ENCODE measurements around the gene ENC1. TPM values are rescaled to one million over a fixed set of nuclear protein-coding genes. Genes with fewer than 3 reads are reported as not detected.

ENC1 gene
- polyA plus RNA-seq, 3 donors, result 59.3 to 89.1 (median 78.2) TPM

DNA sequence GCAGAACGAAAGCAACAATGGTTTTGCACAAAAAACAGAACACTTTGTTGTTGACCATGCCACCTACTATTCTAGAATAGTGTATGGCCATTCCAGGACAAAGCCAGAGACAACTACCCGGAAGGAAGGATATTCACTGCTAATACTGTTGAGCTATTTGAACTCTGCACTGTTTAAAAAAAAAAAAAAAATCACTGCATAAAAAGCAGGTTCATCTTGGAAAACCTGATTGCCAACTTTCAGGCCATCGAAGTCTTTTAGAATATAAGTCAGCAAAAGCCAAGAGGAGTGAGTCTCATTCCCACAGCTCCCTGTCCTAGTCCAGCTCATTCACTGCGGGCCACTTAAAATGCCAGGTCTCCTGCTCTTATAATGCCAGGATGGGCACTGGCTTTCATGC lies 4.0 kb downstream of the ENC1 start:
- no peak for DNase-seq

- DNase-seq, result no peak
Observed at GRCh38 chr5:74636149-74636548, 4.4 kb downstream of the ENC1 start.

DNA sequence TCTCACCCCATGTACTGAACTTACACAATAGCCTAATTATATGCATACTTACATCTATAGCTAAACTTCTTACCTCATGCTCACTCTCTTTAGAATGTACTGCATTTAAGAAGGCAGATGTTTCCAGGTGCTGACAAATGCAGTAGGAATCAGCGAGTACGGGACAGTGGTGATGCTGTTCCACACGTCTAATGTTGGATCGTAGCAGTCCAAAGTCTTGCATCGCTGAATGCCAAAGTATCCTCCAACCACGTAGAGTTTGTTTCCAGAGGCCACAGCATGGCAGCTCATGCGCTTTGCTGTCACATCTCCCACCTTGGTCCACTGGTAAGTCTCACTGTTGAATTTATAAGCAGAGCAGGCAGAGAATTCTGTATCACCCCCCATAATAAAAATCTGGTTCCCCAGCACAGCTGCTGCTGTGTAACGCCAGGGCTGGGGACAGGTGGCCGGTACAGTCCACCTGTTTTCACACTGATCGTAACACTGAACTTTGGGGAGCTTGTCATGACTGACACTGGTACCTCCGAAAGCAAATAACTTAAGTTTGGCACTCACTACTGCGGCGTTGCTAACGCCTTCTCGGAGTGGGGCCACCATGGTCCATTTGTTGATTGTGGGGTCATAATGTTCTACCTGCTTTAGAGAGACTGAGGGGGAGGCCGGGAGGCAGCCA lies 5.8 kb downstream of the ENC1 start:
- DNase-seq, result no peak

DNA sequence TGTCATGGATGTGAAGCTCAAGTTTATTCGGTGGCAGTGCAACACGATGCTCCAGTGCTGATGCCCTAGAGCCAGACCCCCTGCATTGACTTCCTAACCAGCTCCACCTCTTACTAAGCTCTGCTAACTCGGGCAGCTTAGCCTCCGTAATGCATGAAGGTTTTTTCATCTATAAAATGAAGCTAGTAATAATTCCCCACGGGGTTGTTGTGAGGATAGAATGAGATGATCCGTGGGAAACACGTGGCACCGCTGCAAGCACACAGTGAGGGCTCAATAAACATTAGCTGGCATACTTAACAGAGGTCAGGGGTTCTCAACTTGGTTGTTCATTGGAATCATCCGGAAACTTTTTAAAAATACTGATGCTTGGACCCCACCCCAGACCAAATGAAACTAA lies 6.8 kb downstream of the ENC1 start:
- DNase-seq, result no peak

DNA sequence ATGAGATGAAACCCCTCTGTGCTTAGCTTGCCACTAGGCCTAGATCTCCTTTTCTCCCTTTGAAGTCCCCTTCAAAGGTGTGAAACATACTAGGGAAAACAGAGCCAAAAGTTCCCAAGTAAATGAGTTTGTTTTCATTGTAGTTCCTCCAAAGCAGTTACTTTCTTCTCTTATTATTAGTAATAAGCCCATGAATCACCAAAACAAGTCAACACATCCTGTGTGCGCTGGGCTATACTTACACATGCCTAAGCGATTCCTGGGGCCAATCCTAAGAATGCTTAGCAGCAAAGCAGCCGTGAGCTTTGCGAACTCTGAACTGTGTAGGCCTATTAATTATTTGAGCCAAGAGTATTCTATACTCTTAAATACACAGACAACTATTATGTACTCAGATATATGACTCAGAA lies 7.6 kb downstream of the ENC1 start:
- DNase-seq, result no peak

DNA sequence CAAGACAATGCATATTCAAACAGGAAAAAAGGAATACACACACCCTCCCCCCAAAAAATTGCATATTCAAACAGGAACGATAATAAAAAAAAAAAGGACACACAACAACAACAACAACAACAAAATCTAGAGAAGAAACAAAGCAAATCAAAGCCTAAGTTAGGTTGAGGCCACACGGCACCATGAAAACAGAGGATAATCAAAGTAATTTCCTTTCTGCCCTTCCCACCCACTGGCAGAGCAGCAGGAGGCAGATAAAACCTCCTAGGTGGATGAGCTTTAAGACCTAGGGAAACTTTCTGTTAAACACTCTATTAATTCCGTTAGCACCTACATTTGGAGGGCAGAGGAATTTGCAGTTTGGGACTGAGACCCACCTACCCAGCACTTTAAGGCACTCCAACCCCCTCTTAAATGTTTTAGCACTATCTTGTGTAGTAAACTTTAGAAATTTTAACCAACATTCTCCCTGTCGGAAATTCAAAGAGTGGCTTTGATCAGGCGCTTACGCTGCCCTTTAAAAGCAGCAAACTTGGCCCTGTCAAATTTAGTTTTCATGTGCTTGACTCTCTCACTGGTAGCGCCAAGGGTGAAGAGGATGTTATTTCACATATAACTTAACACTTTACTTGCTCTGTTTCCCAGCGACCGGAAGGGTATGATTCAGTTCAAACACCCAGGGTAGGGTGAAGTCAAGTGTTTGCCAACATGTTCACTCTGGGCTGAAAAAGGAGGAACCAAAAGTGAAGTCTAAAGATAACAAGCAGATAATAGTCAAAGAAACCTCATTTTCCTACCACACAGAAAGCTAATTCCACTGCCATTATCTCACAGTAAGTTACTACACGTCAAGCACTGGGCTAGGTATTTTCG lies 9.2 kb downstream of the ENC1 start:
- no peak for DNase-seq

DNA sequence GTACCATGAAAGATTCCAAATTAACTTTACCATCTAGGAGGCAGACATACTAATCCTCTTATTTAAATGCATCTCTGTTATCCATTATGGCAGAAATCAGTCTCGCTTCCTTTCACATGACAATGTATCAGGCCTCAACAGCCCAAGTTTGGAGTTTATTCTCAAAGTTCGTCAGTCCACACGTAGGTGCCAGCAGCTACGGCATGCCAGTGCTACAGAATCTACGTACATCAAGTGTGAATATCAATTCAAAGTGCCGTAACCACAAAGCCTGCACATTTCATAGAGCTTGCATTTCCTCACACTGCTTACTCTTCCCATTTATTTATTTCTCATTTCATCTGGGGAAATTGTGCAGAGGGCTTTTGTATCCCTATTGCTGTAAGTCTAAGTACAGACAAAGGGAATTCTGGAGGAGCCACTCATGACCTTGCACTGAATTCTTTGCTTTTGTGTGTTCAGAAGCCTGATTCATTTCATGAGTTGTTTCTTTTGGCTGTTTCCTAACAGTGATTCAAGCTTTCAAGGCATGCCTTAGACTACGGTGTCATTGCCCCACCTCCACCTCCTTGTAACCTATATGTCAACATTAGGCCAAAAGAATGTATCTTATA lies 10.0 kb downstream of the ENC1 start:
- DNase-seq, result no peak

GRCh38 chr5:74629326-74629725 lies 11.2 kb downstream of the ENC1 start:
- no peak for DNase-seq

GRCh38 chr5:74628359-74628758 lies 12.2 kb downstream of the ENC1 start:
- DNase-seq, result no peak

DNA sequence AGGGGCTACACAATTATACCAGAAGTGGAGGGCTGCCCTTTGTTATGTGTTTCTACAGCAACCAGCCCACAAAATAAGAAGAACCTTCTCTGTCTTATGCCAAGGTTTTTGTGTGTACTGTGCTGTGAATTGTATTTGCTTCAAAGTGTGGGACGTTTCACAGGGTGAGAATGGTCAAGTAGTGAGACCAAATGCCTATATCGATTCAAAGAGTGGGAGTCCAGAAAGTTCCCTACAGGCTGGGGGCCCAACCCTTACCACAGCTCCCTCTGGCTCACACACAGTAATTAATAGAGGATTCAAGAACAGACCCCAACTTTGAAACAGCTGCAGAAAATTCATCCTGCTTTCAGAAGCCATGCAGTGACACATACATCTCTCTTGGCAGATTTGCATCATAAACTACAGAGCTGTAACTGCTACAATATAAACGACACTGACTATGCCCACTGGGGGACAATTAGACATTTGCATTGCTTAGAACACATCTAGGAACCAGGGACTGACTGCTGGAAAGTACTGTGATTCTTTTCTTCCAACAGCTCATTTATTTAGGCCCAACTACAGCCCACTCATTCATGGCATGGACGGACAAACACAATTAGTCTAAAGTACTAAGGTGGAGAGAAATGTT lies 12.8 kb downstream of the ENC1 start:
- no peak for DNase-seq

DNA sequence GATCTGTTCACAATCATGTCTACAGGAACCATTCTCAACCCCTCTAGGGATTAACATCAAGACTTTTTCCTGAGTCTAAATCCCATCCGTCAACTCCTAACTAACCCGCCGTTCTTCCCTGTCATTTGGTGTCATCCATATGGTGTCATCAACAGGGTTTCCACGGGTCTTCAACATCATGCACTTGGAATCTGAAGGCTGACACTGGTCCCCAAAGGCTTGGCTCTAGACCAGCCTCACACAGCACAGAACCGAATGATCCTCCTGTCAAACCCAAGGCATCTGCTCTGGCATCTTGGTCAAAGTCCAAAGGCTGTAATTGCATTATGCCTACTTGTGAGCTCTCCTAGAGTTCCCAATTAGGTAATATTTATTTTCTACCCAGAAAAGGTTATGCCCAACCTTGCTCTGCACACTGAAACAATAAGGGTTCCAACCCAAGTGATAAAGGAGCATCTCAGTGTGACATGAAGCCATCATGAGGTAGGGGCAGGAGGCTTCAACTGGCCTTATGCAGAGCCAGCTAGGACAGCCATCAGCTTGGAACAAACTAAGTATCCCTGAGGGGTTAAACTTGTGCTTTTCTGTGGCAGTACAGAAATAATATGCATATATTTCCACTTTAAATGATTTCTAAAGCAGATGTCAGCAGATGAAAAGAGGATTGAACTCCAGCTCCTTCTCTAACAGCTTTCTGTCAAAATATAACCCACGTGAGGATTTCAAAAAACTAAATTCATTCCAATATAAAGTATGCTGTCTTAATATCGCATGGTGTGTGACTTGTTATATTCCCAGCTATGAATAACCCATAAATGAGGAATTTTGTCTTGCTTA lies 13.9 kb downstream of the ENC1 start:
- no peak for DNase-seq

DNA sequence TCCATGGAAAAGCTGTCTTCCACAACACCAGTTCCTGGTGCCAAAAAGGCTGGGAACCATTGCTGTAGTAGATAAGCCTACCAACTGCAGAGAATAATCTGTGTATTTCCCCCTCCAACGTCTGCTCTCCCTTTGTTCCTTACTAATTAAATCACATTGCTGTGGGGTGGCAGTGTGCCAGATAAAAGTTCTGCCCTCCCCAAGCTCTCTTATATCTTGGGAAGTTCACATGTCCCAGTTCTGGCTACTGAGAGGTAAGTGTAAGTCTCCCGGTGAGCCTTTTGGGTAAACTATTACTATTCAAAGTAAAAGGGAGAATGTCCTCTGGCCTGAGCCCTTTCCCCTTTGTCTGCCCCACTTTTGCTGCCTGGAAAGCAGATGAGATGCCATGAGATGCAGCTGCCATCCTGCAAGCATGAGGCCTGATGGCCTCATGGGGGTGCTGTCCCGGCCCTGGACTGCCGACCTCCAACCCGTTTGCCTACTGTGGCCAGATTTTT lies 14.7 kb downstream of the ENC1 start:
- no peak for DNase-seq

- DNase-seq, result no peak
Observed at GRCh38 chr5:74624931-74625505, 15.5 kb downstream of the ENC1 start.

- no peak for DNase-seq
Observed at GRCh38 chr5:74624501-74624900, 16.0 kb downstream of the ENC1 start.

- DNase-seq, result no peak
Observed at GRCh38 chr5:74623748-74624408, 16.6 kb downstream of the ENC1 start.

GRCh38 chr5:74623006-74623611 lies 17.4 kb downstream of the ENC1 start:
- no peak for DNase-seq

DNA sequence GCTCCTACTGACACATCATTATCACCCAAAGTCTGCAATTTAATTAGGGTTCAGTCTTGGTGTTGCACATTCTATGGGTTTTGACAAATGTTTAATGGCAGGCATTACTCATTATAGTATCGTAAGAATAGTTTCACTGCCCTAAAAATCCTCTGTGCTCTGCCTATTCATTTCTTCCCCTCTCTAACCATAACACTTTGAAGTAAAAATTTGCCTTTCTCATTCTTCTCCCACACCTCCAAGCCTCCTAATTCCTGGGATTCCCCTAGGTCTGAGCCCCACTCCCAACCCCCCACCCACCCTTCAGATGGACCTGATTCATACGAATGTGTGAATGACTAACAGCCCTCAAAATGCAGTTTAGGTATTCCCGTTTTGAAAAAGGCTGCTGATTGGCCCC lies 18.4 kb downstream of the ENC1 start:
- no peak for DNase-seq

DNA sequence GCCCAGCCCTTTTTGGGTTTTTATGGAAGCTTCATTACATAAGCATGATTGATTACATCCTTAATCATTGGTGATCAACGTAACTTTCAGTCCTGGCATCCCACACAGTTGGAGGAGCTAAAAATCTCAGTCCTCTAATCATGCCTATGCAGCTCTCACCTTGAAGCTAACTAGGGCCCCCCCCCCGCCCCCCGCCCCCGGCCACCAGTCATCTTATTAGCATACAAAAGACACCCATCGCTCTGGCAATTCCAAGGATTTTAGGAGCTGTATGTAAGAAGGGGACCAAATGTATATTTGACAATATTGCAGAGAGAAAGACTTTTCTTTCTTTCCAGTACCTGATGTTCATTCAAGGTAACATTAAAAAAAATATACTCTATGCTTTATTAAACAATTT lies 19.0 kb downstream of the ENC1 start:
- DNase-seq, result no peak

- DNase-seq, result no peak
Observed at GRCh38 chr5:74619308-74619707, 21.2 kb downstream of the ENC1 start.

DNA sequence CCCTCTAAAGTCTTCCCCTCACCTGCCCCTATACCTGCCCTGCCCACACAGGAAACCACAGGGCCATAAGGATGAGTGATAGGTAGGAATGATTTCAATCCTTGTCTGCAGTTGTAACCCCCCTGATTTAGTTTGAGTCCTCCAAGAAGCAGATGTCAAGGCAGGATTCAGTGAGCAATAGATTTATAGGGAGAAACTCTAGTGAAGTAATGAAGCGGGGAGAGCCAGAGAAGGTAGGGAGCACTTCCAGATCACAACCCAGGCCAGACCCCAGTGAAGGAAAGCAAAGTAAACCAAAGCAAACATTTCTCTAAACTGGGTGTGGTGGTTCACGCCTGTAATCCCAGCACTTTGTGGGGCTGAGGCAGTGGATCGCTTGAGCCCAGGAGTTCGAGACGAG lies 22.4 kb downstream of the ENC1 start:
- no peak for DNase-seq

Data from renal pelvis (tissue), 4 donors.